ENCODE data around the gene SDHAF2. TPM values are rescaled to one million over a fixed set of nuclear protein-coding genes. Genes with fewer than 3 reads are reported as not detected.
A peak's percentile ranks its signal among the peaks of the same experiment; 100 is the strongest.
"Not testable (repeated sequence)": the region's sequence is repeated elsewhere in the genome, so short reads cannot be mapped to it uniquely, and the experiment has no call there.

The SDHAF2 gene
- total RNA-seq, 2 donors from 2014 or later: 31.1 to 32.7 TPM

GRCh38 chr11:61406991-61407728 lies 22.8 kb upstream of the SDHAF2 start:
- Mint-ChIP-seq H3K4me1 (peaks cover 2% of the 10 kb centered on the region), H3K27me3 (no peaks in the 10 kb centered on the region), H3K27ac (no peak overlapping the region), H3K4me3 (no peak overlapping the region), H3K36me3 (ENCODE audit: low read depth) (peaks cover 8% of the 10 kb centered on the region)
- DNase-seq: no peak
- no peak for ATAC-seq
- no peaks in the 10 kb centered on the region for H3K9me3 ChIP-seq (ENCODE audit: control insufficient read depth, low read length, poor library complexity, severe bottlenecking)

- Mint-ChIP-seq H3K4me1 (peaks cover 2% of the 10 kb centered on the region), H3K4me3 (no peak overlapping the region), H3K27me3 (no peaks in the 10 kb centered on the region), H3K27ac (peak overlapping the region; percentile 2), H3K36me3 (ENCODE audit: low read depth) (peaks cover 4% of the 10 kb centered on the region)
- ATAC-seq (no peak), DNase-seq (no peak)
- H3K9me3 ChIP-seq (ENCODE audit: control insufficient read depth, low read length, poor library complexity, severe bottlenecking): no peaks in the 10 kb centered on the region
These were observed 18.3 kb upstream of the SDHAF2 start for GRCh38 chr11:61411589-61411988.

GRCh38 chr11:61413496-61413895 lies 16.4 kb upstream of the SDHAF2 start:
- no peak for ATAC-seq
- DNase-seq: no peak
- H3K9me3 ChIP-seq (ENCODE audit: control insufficient read depth, low read length, poor library complexity, severe bottlenecking): no peaks in the 10 kb centered on the region
- peaks cover 4% of the 10 kb centered on the region for H3K36me3 Mint-ChIP-seq (ENCODE audit: low read depth)
- H3K4me3 Mint-ChIP-seq: no peak overlapping the region
- H3K4me1 Mint-ChIP-seq: peaks cover 7% of the 10 kb centered on the region
- no peak overlapping the region for H3K27ac Mint-ChIP-seq
- H3K27me3 Mint-ChIP-seq: no peaks in the 10 kb centered on the region

GRCh38 chr11:61414547-61414946 lies 15.4 kb upstream of the SDHAF2 start:
- H3K27ac Mint-ChIP-seq: no peak overlapping the region
- H3K4me1 Mint-ChIP-seq: peaks cover 11% of the 10 kb centered on the region
- no peaks in the 10 kb centered on the region for H3K27me3 Mint-ChIP-seq
- H3K9me3 ChIP-seq (ENCODE audit: control insufficient read depth, low read length, poor library complexity, severe bottlenecking): no peaks in the 10 kb centered on the region
- DNase-seq: no peak
- peaks cover 4% of the 10 kb centered on the region for H3K36me3 Mint-ChIP-seq (ENCODE audit: low read depth)
- H3K4me3 Mint-ChIP-seq: peak overlapping the region; percentile 31
- ATAC-seq: no peak

- H3K9me3 ChIP-seq (ENCODE audit: control insufficient read depth, low read length, poor library complexity, severe bottlenecking): no peaks in the 10 kb centered on the region
- DNase-seq (no peak), ATAC-seq (no peak)
- no peaks in the 10 kb centered on the region for H3K27me3 Mint-ChIP-seq
- peaks cover 11% of the 10 kb centered on the region for H3K4me1 Mint-ChIP-seq
- no peak overlapping the region for H3K4me3 Mint-ChIP-seq
- H3K36me3 Mint-ChIP-seq (ENCODE audit: low read depth): peaks cover 4% of the 10 kb centered on the region
- peak overlapping the region; percentile 63 for H3K27ac Mint-ChIP-seq
These were observed 14.5 kb upstream of the SDHAF2 start for GRCh38 chr11:61415381-61415780.

GRCh38 chr11:61416941-61417340 lies 13.0 kb upstream of the SDHAF2 start:
- Mint-ChIP-seq H3K4me3 (no peak overlapping the region), H3K36me3 (ENCODE audit: low read depth) (no peaks in the 10 kb centered on the region), H3K4me1 (peaks cover 14% of the 10 kb centered on the region), H3K27me3 (no peaks in the 10 kb centered on the region), H3K27ac (peak overlapping the region; percentile 63)
- DNase-seq (no peak), ATAC-seq (no peak)
- no peaks in the 10 kb centered on the region for H3K9me3 ChIP-seq (ENCODE audit: control insufficient read depth, low read length, poor library complexity, severe bottlenecking)

GRCh38 chr11:61417670-61418069 lies 12.3 kb upstream of the SDHAF2 start:
- H3K4me3 Mint-ChIP-seq: no peak overlapping the region
- H3K27ac Mint-ChIP-seq: peak overlapping the region; percentile 63
- ATAC-seq (peak; percentile 32), DNase-seq (no peak)
- peaks cover 16% of the 10 kb centered on the region for H3K4me1 Mint-ChIP-seq
- H3K36me3 Mint-ChIP-seq (ENCODE audit: low read depth): no peaks in the 10 kb centered on the region
- no peaks in the 10 kb centered on the region for H3K9me3 ChIP-seq (ENCODE audit: control insufficient read depth, low read length, poor library complexity, severe bottlenecking)
- H3K27me3 Mint-ChIP-seq: no peaks in the 10 kb centered on the region

GRCh38 chr11:61418136-61418535 lies 11.8 kb upstream of the SDHAF2 start:
- Mint-ChIP-seq H3K36me3 (ENCODE audit: low read depth) (no peaks in the 10 kb centered on the region), H3K4me3 (no peak overlapping the region), H3K27me3 (no peaks in the 10 kb centered on the region), H3K27ac (peak overlapping the region; percentile 63), H3K4me1 (peaks cover 17% of the 10 kb centered on the region)
- DNase-seq (no peak), ATAC-seq (no peak)
- no peaks in the 10 kb centered on the region for H3K9me3 ChIP-seq (ENCODE audit: control insufficient read depth, low read length, poor library complexity, severe bottlenecking)

GRCh38 chr11:61422226-61422625 lies 7.7 kb upstream of the SDHAF2 start:
- Mint-ChIP-seq H3K27ac (peak overlapping the region; percentile 63), H3K27me3 (no peaks in the 10 kb centered on the region), H3K36me3 (ENCODE audit: low read depth) (peaks cover 3% of the 10 kb centered on the region), H3K4me1 (peaks cover 24% of the 10 kb centered on the region), H3K4me3 (no peak overlapping the region)
- H3K9me3 ChIP-seq (ENCODE audit: control insufficient read depth, low read length, poor library complexity, severe bottlenecking): no peaks in the 10 kb centered on the region
- ATAC-seq (no peak), DNase-seq (no peak)

- Mint-ChIP-seq H3K36me3 (ENCODE audit: low read depth) (peaks cover 3% of the 10 kb centered on the region), H3K27ac (peak overlapping the region; percentile 57)
These were observed 4.4 kb upstream of the SDHAF2 start for GRCh38 chr11:61425367-61426131.

GRCh38 chr11:61429346-61429690 lies 606 bp upstream of the SDHAF2 start:
- H3K27me3 Mint-ChIP-seq: no peaks in the 10 kb centered on the region
- DNase-seq (peak; percentile 61 to 72 (median 70)), ATAC-seq (peak; percentile 56)
- H3K9me3 ChIP-seq (ENCODE audit: control insufficient read depth, low read length, poor library complexity, severe bottlenecking): no peaks in the 10 kb centered on the region
- peak overlapping the region; percentile 96 for H3K4me3 Mint-ChIP-seq
- H3K36me3 Mint-ChIP-seq (ENCODE audit: low read depth): no peaks in the 10 kb centered on the region
- H3K27ac Mint-ChIP-seq: peak overlapping the region; percentile 98
- H3K4me1 Mint-ChIP-seq: peaks cover 36% of the 10 kb centered on the region

More at GRCh38 chr11:61425367-61426131, 4.4 kb upstream of the SDHAF2 start:
- peaks cover 27% of the 10 kb centered on the region for H3K4me1 Mint-ChIP-seq
- H3K4me3 Mint-ChIP-seq: no peak overlapping the region
- DNase-seq (no peak), ATAC-seq (no peak)
- H3K9me3 ChIP-seq (ENCODE audit: control insufficient read depth, low read length, poor library complexity, severe bottlenecking): no peaks in the 10 kb centered on the region
- no peaks in the 10 kb centered on the region for H3K27me3 Mint-ChIP-seq

GRCh38 chr11:61430839-61431238 lies 915 bp downstream of the SDHAF2 start:
- H3K4me3 Mint-ChIP-seq: peak overlapping the region; percentile 96
- H3K9me3 ChIP-seq (ENCODE audit: control insufficient read depth, low read length, poor library complexity, severe bottlenecking); DNase-seq; ATAC-seq; H3K27me3 Mint-ChIP-seq; H3K36me3 Mint-ChIP-seq (ENCODE audit: low read depth): not testable (repeated sequence)
- peak overlapping the region; percentile 98 for H3K27ac Mint-ChIP-seq
- H3K4me1 Mint-ChIP-seq: peaks cover 35% of the 10 kb centered on the region

GRCh38 chr11:61437496-61437895 lies 7.6 kb downstream of the SDHAF2 start:
- DNase-seq (no peak), ATAC-seq (no peak)
- Mint-ChIP-seq H3K4me3 (no peak overlapping the region), H3K36me3 (ENCODE audit: low read depth) (peaks cover 3% of the 10 kb centered on the region), H3K27me3 (no peaks in the 10 kb centered on the region), H3K4me1 (peaks cover 23% of the 10 kb centered on the region), H3K27ac (no peak overlapping the region)
- H3K9me3 ChIP-seq (ENCODE audit: control insufficient read depth, low read length, poor library complexity, severe bottlenecking): no peaks in the 10 kb centered on the region
